Islet precursor cell (in vitro differentiated cells): ENCODE results near the gene ANKH.

Source experiments
- DNase-seq: peaks from one replicate; pipeline ENCODE4 v3.0.0-alpha.2; 2018

Gene ANKH

GRCh38 chr5:14753947-14754346 lies 117.6 kb downstream of the ANKH start:
- no peak for DNase-seq

GRCh38 chr5:14753292-14753691 lies 118.3 kb downstream of the ANKH start:
- no peak for DNase-seq

GRCh38 chr5:14752497-14753071 lies 119.0 kb downstream of the ANKH start:
- no peak for DNase-seq

- DNase-seq: no peak
These were observed 120.9 kb downstream of the ANKH start for GRCh38 chr5:14750712-14751111.

GRCh38 chr5:14749579-14750101 lies 121.9 kb downstream of the ANKH start:
- no peak for DNase-seq

GRCh38 chr5:14748180-14748900 lies 123.2 kb downstream of the ANKH start:
- DNase-seq: no peak

- no peak for DNase-seq
These were observed 125.8 kb downstream of the ANKH start for GRCh38 chr5:14745753-14746152.

GRCh38 chr5:14745188-14745563 lies 126.4 kb downstream of the ANKH start:
- no peak for DNase-seq

GRCh38 chr5:14744296-14745187 lies 127.0 kb downstream of the ANKH start:
- DNase-seq: no peak

GRCh38 chr5:14743601-14744295 lies 127.8 kb downstream of the ANKH start:
- DNase-seq: no peak

GRCh38 chr5:14742498-14742897 lies 129.1 kb downstream of the ANKH start:
- DNase-seq: no peak

- DNase-seq: no peak
These were observed 129.7 kb downstream of the ANKH start for GRCh38 chr5:14741801-14742440.

- DNase-seq: no peak
These were observed 130.4 kb downstream of the ANKH start for GRCh38 chr5:14741131-14741530.

GRCh38 chr5:14739981-14740380 lies 131.6 kb downstream of the ANKH start:
- no peak for DNase-seq

- no peak for DNase-seq
These were observed 132.0 kb downstream of the ANKH start for GRCh38 chr5:14739538-14739937.

- no peak for DNase-seq
These were observed 133.5 kb downstream of the ANKH start for GRCh38 chr5:14738050-14738449.

GRCh38 chr5:14737291-14737690 lies 134.3 kb downstream of the ANKH start:
- no peak for DNase-seq

GRCh38 chr5:14735944-14736343 lies 135.6 kb downstream of the ANKH start:
- no peak for DNase-seq

GRCh38 chr5:14734396-14734795 lies 137.2 kb downstream of the ANKH start:
- DNase-seq: no peak

- no peak for DNase-seq
These were observed 137.9 kb downstream of the ANKH start for GRCh38 chr5:14733661-14734060.

- DNase-seq: no peak
These were observed 138.6 kb downstream of the ANKH start for GRCh38 chr5:14732991-14733390.

- no peak for DNase-seq
These were observed 140.7 kb downstream of the ANKH start for GRCh38 chr5:14730881-14731280.

- DNase-seq: no peak
These were observed 141.1 kb downstream of the ANKH start for GRCh38 chr5:14730466-14730865.
